ENCODE results near the gene IL37.

GRCh38 chr2:112918256-112918655 lies 7.3 kb downstream of the IL37 start:
- no peak for TF ChIP-seq BHLHE40 (IDR thresholded peaks at IDR 0.05; ENCODE audit: borderline replicate concordance)
- TF ChIP-seq SUZ12 (IDR thresholded peaks at IDR 0.05), result no peak
- no peak for TF ChIP-seq ZNF384 (IDR thresholded peaks at IDR 0.05)
- no peak for TF ChIP-seq NFRKB (IDR thresholded peaks at IDR 0.05)
- TF ChIP-seq HDGF (IDR thresholded peaks at IDR 0.05; ENCODE audit: borderline replicate concordance), result no peak
- no peak for TF ChIP-seq ELF4 (IDR thresholded peaks at IDR 0.05)

All from HEK293T (cell line).